Stomach (tissue), 4 donors: ENCODE results near the gene EIPR1.

Source experiments
- EP300 ChIP-seq: sonication (generic); formaldehyde crosslinking; IDR thresholded peaks from one replicate; pipeline ENCODE4 v1.6.1; 2017; ENCODE audit warnings: antibody characterized with exemption
- POLR2A ChIP-seq, 4 donors: fragments of 450-650 bp; IDR thresholded peaks; one replicate each; pipeline ENCODE4 v1.6.1; 2016; ENCODE audit warnings: antibody characterized with exemption in 4 of 4, control low read depth in 2 of 4, mild to moderate bottlenecking in 1 of 4, moderate library complexity in 1 of 4
- TF ChIP-seq, protein P1 (sequence below), 7 experiments: fragments of 450-650 bp in 4 of 7; fragments of 200-600 bp in 3 of 7; sonication (generic) in 3 of 7; IDR thresholded peaks; one replicate each; pipeline ENCODE4 v1.5.1; 2016 to 2019; ENCODE audit warnings: antibody characterized with exemption in 7 of 7, control low read depth in 2 of 7, mild to moderate bottlenecking in 1 of 7

- TF ChIP-seq, protein P1, sequence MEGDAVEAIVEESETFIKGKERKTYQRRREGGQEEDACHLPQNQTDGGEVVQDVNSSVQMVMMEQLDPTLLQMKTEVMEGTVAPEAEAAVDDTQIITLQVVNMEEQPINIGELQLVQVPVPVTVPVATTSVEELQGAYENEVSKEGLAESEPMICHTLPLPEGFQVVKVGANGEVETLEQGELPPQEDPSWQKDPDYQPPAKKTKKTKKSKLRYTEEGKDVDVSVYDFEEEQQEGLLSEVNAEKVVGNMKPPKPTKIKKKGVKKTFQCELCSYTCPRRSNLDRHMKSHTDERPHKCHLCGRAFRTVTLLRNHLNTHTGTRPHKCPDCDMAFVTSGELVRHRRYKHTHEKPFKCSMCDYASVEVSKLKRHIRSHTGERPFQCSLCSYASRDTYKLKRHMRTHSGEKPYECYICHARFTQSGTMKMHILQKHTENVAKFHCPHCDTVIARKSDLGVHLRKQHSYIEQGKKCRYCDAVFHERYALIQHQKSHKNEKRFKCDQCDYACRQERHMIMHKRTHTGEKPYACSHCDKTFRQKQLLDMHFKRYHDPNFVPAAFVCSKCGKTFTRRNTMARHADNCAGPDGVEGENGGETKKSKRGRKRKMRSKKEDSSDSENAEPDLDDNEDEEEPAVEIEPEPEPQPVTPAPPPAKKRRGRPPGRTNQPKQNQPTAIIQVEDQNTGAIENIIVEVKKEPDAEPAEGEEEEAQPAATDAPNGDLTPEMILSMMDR (IDR thresholded peaks at IDR 0.05), result no peak
- TF ChIP-seq POLR2A (IDR thresholded peaks at IDR 0.05) (no peak), EP300 (no peak)
Observed at GRCh38 chr2:3223080-3223923, 154.3 kb downstream of the EIPR1 start.
